H1 (cell line): ENCODE results near the gene GRAMD1C. TPM values are rescaled to one million over a fixed set of nuclear protein-coding genes. Genes with fewer than 3 reads are reported as not detected.

Source experiments
- CTCF ChIA-PET: fragments of 300-600 bp; sonication (Branson Sonifier 250); formaldehyde crosslinking; loops from one replicate; lab custom pipeline; 2021; ENCODE audit not compliant: partially characterized antibody; lab: Charles Lee
- POLR2A ChIA-PET: fragments of 300-600 bp; sonication (Branson Sonifier 250); formaldehyde crosslinking; loops from one replicate; lab custom pipeline; 2021; ENCODE audit warnings: inconsistent platforms; ENCODE audit not compliant: partially characterized antibody; lab: Charles Lee
- DNase-seq, 2 experiments: peaks; one replicate each; pipeline versions ENCODE4 v3.0.0 to v3.0.0-alpha.2; 2010 to 2022; ENCODE audit warnings: low spot score in 2 of 2, low read depth in 1 of 2, mixed read lengths in 1 of 2
- FAIRE-seq: peaks from 2 replicates; lab custom pipeline; 2011; peaks lifted over from hg19 to GRCh38; lab: Jason Lieb, UNC
- H2AFZ ChIP-seq: 2 replicates; pipeline ENCODE4 v1.8.1; 2012; ENCODE audit warnings: low read length, inconsistent platforms
- H2AK5ac ChIP-seq: 2 replicates; pipeline ENCODE4 v1.6.1; 2013; ENCODE audit warnings: low read depth, low read length
- H2BK120ac ChIP-seq: replicated peaks from 2 replicates; pipeline ENCODE3; 2013; ENCODE audit warnings: low read depth, low read length, inconsistent platforms
- H2BK12ac ChIP-seq: 2 replicates; pipeline ENCODE4 v1.6.1; 2013; ENCODE audit warnings: low read depth, low read length
- H2BK15ac ChIP-seq: 2 replicates; pipeline ENCODE4 v1.6.1; 2013; ENCODE audit warnings: low read length
- H2BK20ac ChIP-seq: 2 replicates; pipeline ENCODE4 v1.6.1; 2013; ENCODE audit warnings: low read length
- H2BK5ac ChIP-seq: 2 replicates; pipeline ENCODE4 v1.6.1; 2013; ENCODE audit warnings: low read depth, low read length
- H3K14ac ChIP-seq: 2 replicates; pipeline ENCODE4 v1.6.1; 2013; ENCODE audit warnings: inconsistent platforms; ENCODE audit not compliant: insufficient read length
- H3K18ac ChIP-seq: 2 replicates; pipeline ENCODE4 v1.6.1; 2013; ENCODE audit warnings: low read length; ENCODE audit errors: extremely low read depth
- H3K23ac ChIP-seq: 2 replicates; pipeline ENCODE4 v1.6.1; 2013; ENCODE audit warnings: inconsistent platforms; ENCODE audit not compliant: insufficient read length
- H3K23me2 ChIP-seq: 2 replicates; pipeline ENCODE4 v1.6.1; 2013; ENCODE audit warnings: low read depth, low read length
- H3K27ac ChIP-seq: 2 replicates; pipeline ENCODE4 v1.6.1; 2011; ENCODE audit warnings: low read depth, low read length, inconsistent platforms
- H3K27me3 ChIP-seq, 4 experiments: replicated peaks in 1 of 4; 1 replicate in 1 of 4; 2 replicates in 3 of 4; pipeline versions ENCODE4 v1.6.1 to v1.8.1; 2011 to 2013; ENCODE audit warnings: low read length in 3 of 4, mild to moderate bottlenecking in 3 of 4, inconsistent platforms in 2 of 4, mixed read lengths in 2 of 4, moderate library complexity in 1 of 4; ENCODE audit not compliant: control insufficient read depth in 3 of 4, insufficient read depth in 3 of 4; ENCODE audit errors: extremely low read depth in 1 of 4
- H3K36me3 ChIP-seq, 4 experiments: 2 replicates each; pipeline versions ENCODE4 v1.6.1 to v1.8.1; 2011 to 2013; ENCODE audit warnings: mild to moderate bottlenecking in 4 of 4, low read length in 3 of 4, moderate library complexity in 2 of 4, control low read depth in 1 of 4, inconsistent platforms in 1 of 4; ENCODE audit not compliant: insufficient read depth in 4 of 4, control insufficient read depth in 2 of 4
- H3K4ac ChIP-seq: replicated peaks from 2 replicates; pipeline ENCODE3; 2013; ENCODE audit warnings: low read length, low read depth, mixed read lengths, inconsistent platforms; ENCODE audit not compliant: insufficient read length
- H3K4me1 ChIP-seq, 4 experiments: replicated peaks in 1 of 4; 1 replicate in 1 of 4; 2 replicates in 3 of 4; pipeline versions ENCODE4 v1.6.1 to v1.8.1; 2011 to 2013; ENCODE audit warnings: low read length in 3 of 4, inconsistent platforms in 2 of 4, mixed read lengths in 1 of 4; ENCODE audit not compliant: insufficient read depth in 4 of 4, control insufficient read depth in 3 of 4
- H3K4me2 ChIP-seq, 2 experiments: 2 replicates each; pipeline versions ENCODE4 v1.6.1 to v1.8.1; 2011 to 2013; ENCODE audit warnings: low read depth in 2 of 2, low read length in 2 of 2, control low read depth in 1 of 2, inconsistent platforms in 1 of 2, mild to moderate bottlenecking in 1 of 2; ENCODE audit not compliant: insufficient read depth in 1 of 2
- H3K4me3 ChIP-seq, 4 experiments: fragments of 200-600, 300-600 bp in 1 of 4; sonication (generic), shearing (Covaris generic), sonication (Bioruptor Twin) in 1 of 4; 2 replicates each; pipeline versions ENCODE4 v1.5.1 to v1.8.1; 2011 to 2016; ENCODE audit warnings: low read length in 4 of 4, low read depth in 3 of 4, control low read depth in 2 of 4, inconsistent platforms in 2 of 4, mild to moderate bottlenecking in 2 of 4, mixed read lengths in 1 of 4, moderate library complexity in 1 of 4; ENCODE audit not compliant: insufficient read depth in 2 of 4; ENCODE audit errors: extremely low read depth in 1 of 4
- H3K56ac ChIP-seq: replicated peaks from 2 replicates; pipeline ENCODE3; 2013; ENCODE audit warnings: low read depth, mild to moderate bottlenecking, mixed read lengths, low read length, inconsistent platforms; ENCODE audit not compliant: insufficient read length
- H3K79me1 ChIP-seq: 2 replicates; pipeline ENCODE4 v1.6.1; 2013; ENCODE audit warnings: low read depth, low read length, control low read depth
- H3K79me2 ChIP-seq, 2 experiments: 2 replicates each; pipeline versions ENCODE4 v1.6.1 to v1.8.1; 2012 to 2013; ENCODE audit warnings: low read length in 2 of 2, mild to moderate bottlenecking in 2 of 2, inconsistent platforms in 1 of 2; ENCODE audit not compliant: insufficient read depth in 2 of 2, control insufficient read depth in 1 of 2
- H3K9ac ChIP-seq, 4 experiments: replicated peaks in 1 of 4; 1 replicate in 1 of 4; 2 replicates in 3 of 4; pipeline versions ENCODE4 v1.6.1 to v1.8.1; 2011 to 2013; ENCODE audit warnings: low read depth in 3 of 4, low read length in 3 of 4, control low read depth in 2 of 4, mild to moderate bottlenecking in 2 of 4, moderate library complexity in 2 of 4, inconsistent platforms in 1 of 4; ENCODE audit errors: extremely low read depth in 1 of 4
- H3K9me3 ChIP-seq, 2 experiments: 2 replicates each; pipeline versions ENCODE4 v1.6.1 to v1.8.1; 2012 to 2013; ENCODE audit warnings: mild to moderate bottlenecking in 2 of 2, moderate library complexity in 2 of 2, control low read depth in 1 of 2, inconsistent platforms in 1 of 2, low read depth in 1 of 2, low read length in 1 of 2, mixed read lengths in 1 of 2; ENCODE audit not compliant: insufficient read depth in 2 of 2
- H4K20me1 ChIP-seq, 2 experiments: replicated peaks in 1 of 2; 2 replicates each; pipeline versions ENCODE3 to v1.8.1; 2011 to 2013; ENCODE audit warnings: inconsistent platforms in 2 of 2, low read length in 2 of 2, mild to moderate bottlenecking in 1 of 2; ENCODE audit not compliant: insufficient read depth in 2 of 2, control insufficient read depth in 1 of 2
- H4K5ac ChIP-seq: 2 replicates; pipeline ENCODE4 v1.6.1; 2013; ENCODE audit warnings: low read length, low read depth, mixed read lengths, inconsistent platforms; ENCODE audit not compliant: insufficient read length
- H4K8ac ChIP-seq: 2 replicates; pipeline ENCODE4 v1.8.0; 2013; ENCODE audit warnings: mild to moderate bottlenecking, moderate library complexity, low read length, inconsistent platforms; ENCODE audit not compliant: insufficient read depth; ENCODE audit errors: extremely low read depth
- H4K91ac ChIP-seq: replicated peaks from 2 replicates; pipeline ENCODE3; 2013; ENCODE audit warnings: low read length, mixed read lengths, inconsistent platforms; ENCODE audit not compliant: insufficient read length
- BRCA1 ChIP-seq: IDR thresholded peaks from 2 replicates; pipeline ENCODE4 v1.6.1; 2012; ENCODE audit warnings: low read depth, low read length, improper control_type of control experiment
- CTBP2 ChIP-seq: IDR thresholded peaks from 2 replicates; pipeline ENCODE4 v1.7.0; 2011; ENCODE audit warnings: borderline replicate concordance, mild to moderate bottlenecking, moderate library complexity, mixed read lengths, low read length; ENCODE audit not compliant: insufficient read depth, insufficient read length
- EP300 ChIP-seq, 2 experiments: IDR thresholded peaks; 1 replicate in 1 of 2; 2 replicates in 1 of 2; pipeline ENCODE4 v1.6.1; 2011 to 2012; ENCODE audit warnings: low read depth in 2 of 2, low read length in 2 of 2, mild to moderate bottlenecking in 2 of 2, borderline replicate concordance in 1 of 2, inconsistent platforms in 1 of 2, moderate library complexity in 1 of 2
- KDM1A ChIP-seq: fragments of 200-600, 300-600 bp; sonication (generic); IDR thresholded peaks from 2 replicates; pipeline ENCODE4 v1.7.1; 2016; ENCODE audit warnings: mild to moderate bottlenecking, low read length, borderline replicate concordance
- RXRA ChIP-seq: IDR thresholded peaks from 2 replicates; pipeline ENCODE4 v1.6.1; 2011; ENCODE audit warnings: low read depth, mild to moderate bottlenecking, low read length, moderate library complexity; ENCODE audit not compliant: insufficient read depth
- SIRT6 ChIP-seq: IDR thresholded peaks from one replicate; pipeline ENCODE4 v1.7.1; 2012; ENCODE audit warnings: low read length, inconsistent platforms
- SUZ12 ChIP-seq: fragments of 200-600 bp; sonication (generic); IDR thresholded peaks from 2 replicates; pipeline ENCODE4 v1.6.1; 2012; ENCODE audit warnings: mild to moderate bottlenecking, inconsistent platforms, low read length, moderate library complexity, mixed read lengths
- TAF1 ChIP-seq: IDR thresholded peaks from 2 replicates; pipeline ENCODE4 v1.6.1; 2011; ENCODE audit warnings: mild to moderate bottlenecking, low read depth, low read length
- TEAD4 ChIP-seq: IDR thresholded peaks from 2 replicates; pipeline ENCODE4 v1.6.1; 2012; ENCODE audit warnings: low read depth, low read length, inconsistent platforms, mixed read lengths
- YY1 ChIP-seq: IDR thresholded peaks from 2 replicates; pipeline ENCODE4 v1.6.1; 2011; ENCODE audit warnings: low read depth, mild to moderate bottlenecking, low read length
- WGBS, 2 experiments: shearing (Covaris generic) in 1 of 2; methylation state at CpG; one replicate each; pipeline versions ENCODE4 v1.1.6 to v1.1.7; 2013 to 2015; ENCODE audit warnings: low lambda C conversion rate in 2 of 2, mixed read lengths in 2 of 2, inconsistent platforms in 1 of 2, low coverage in 1 of 2, missing lambda C conversion rate in 1 of 2; ENCODE audit not compliant: insufficient replicate concordance in 2 of 2, insufficient coverage in 1 of 2, insufficient read length in 1 of 2; ENCODE audit errors: extremely low coverage in 1 of 2, missing lambda C conversion rate in 1 of 2; 5-methylcytosine and 5-hydroxymethylcytosine counted together
- polyA plus RNA-seq, 7 experiments: library from polyadenylated mRNA; depleted of rRNA in 3 of 7; stranded (reverse) in 5 of 7; unstranded in 2 of 7; fragments of >200 nt in 5 of 7; fragments of 200-250 nt in 2 of 7; gene quantifications; 1 replicate in 5 of 7; 2 replicates in 1 of 7; 4 replicates in 1 of 7; pipeline versions ENCODE4 v1.2.1 to v1.2.3, GENCODE V29; 2011 to 2013; ENCODE audit warnings: missing spikeins in 2 of 7, mixed read lengths in 2 of 7
- total RNA-seq: library from RNA; stranded (reverse); fragmentation: NEBNext Ultra II Directional; extraction: Animal tissue kit (Norgen Biotek cat#: 25700); gene quantifications from 2 replicates; pipeline ENCODE4 v1.2.1, GENCODE V29; 2021
- TF ChIP-seq, protein P1 (sequence below): IDR thresholded peaks from 2 replicates; pipeline ENCODE4 v1.6.1; 2012; ENCODE audit warnings: inconsistent platforms
- TF ChIP-seq, protein P2 (sequence below): IDR thresholded peaks from 2 replicates; pipeline ENCODE4 v1.6.1; 2011; ENCODE audit warnings: low read depth, mild to moderate bottlenecking, low read length; ENCODE audit not compliant: insufficient read depth

The GRAMD1C gene
- total and polyA plus RNA-seq, 2 of the 8 experiments (the other 6 are each of a cell fraction or from before 2014, with no cell fraction given) = 0.62 to 2.1 TPM

DNA sequence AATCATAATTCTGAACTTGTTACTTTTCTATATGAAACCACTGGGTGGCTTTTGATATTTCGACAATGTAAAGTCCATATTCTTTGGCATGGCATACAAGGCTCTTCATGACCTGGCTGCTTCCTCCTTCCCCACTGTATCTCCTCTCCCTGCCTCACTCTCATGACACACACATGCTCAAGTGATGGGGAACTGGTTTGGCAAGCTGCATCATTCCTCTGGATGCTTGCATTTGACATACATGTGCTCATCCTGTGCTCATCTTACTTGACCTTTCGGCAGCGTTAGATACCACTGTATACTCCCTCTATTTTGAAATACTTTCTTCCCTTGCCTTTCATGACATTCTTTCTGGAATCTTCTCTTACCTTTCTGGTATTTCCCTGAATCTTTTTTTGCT, 57.4 kb downstream of the GRAMD1C start:
- peaks cover 0 to 3% (median 0%) of the 10 kb centered on the region in 4 experiments; a peak in 1 of 7 replicates for H3K4me1 ChIP-seq
- H3K36me3 ChIP-seq = no peaks in the 10 kb centered on the region
- no peaks in the 10 kb centered on the region for H4K20me1 ChIP-seq
- H3K79me2 ChIP-seq = no peaks in the 10 kb centered on the region
- DNase-seq (no peak), FAIRE-seq (peak; percentile 32)
- WGBS, 2 experiments = 89% methylated on average over 3 of the region's 3 CpGs; no CpG with 5 or more reads in 1 of the 2 experiments
- H2BK5ac ChIP-seq = no peak overlapping the region
- H2AK5ac ChIP-seq = no peak overlapping the region
- POLR2A ChIA-PET = no interaction called here
- no peaks in the 10 kb centered on the region for H3K79me1 ChIP-seq
- H3K9ac ChIP-seq = peak overlapping the region in 1 of 4 experiments; percentile 25; a peak in 1 of 7 replicates
- no peaks in the 10 kb centered on the region for H3K9me3 ChIP-seq
- CTCF ChIA-PET = interaction anchor here (0.9 to 2.0 kb wide), 3 partner anchors 17 to 160 kb away, joined by 3 to 10 read pairs (median 5); no protein-coding TSS in a partner anchor
- H3K18ac ChIP-seq = no peak overlapping the region
- H2BK12ac ChIP-seq = no peak overlapping the region
- H3K4me2 ChIP-seq = no peak overlapping the region
- H3K56ac ChIP-seq = no peak overlapping the region
- no peak overlapping the region for H3K23ac ChIP-seq
- no peak overlapping the region for H3K4ac ChIP-seq
- H4K91ac ChIP-seq = no peak overlapping the region
- no peaks in the 10 kb centered on the region for H3K27me3 ChIP-seq
- H3K14ac ChIP-seq = no peak overlapping the region
- H4K8ac ChIP-seq = no peak overlapping the region
- TF ChIP-seq, protein P1, sequence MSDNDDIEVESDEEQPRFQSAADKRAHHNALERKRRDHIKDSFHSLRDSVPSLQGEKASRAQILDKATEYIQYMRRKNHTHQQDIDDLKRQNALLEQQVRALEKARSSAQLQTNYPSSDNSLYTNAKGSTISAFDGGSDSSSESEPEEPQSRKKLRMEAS = no peak
- no peak for TF ChIP-seq SIRT6
- no peak for TF ChIP-seq CTBP2
- no peak for TF ChIP-seq YY1
- no peak for TF ChIP-seq TAF1
- TF ChIP-seq RXRA = no peak
- TF ChIP-seq SUZ12 = no peak
- TF ChIP-seq, protein P2, sequence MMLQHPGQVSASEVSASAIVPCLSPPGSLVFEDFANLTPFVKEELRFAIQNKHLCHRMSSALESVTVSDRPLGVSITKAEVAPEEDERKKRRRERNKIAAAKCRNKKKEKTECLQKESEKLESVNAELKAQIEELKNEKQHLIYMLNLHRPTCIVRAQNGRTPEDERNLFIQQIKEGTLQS = no peak
- no peak for TF ChIP-seq BRCA1
- no peak for TF ChIP-seq EP300 (IDR thresholded peaks at IDR 0.05; ENCODE audit: borderline replicate concordance in 1 of 2, low read depth in 2 of 2, low read length in 2 of 2)
- TF ChIP-seq KDM1A = no peak
- TF ChIP-seq TEAD4 = no peak
- H3K4me3 ChIP-seq = no peak overlapping the region
- H3K23me2 ChIP-seq = no peaks in the 10 kb centered on the region
- H2BK20ac ChIP-seq = no peak overlapping the region
- H3K27ac ChIP-seq = no peak overlapping the region
- H2BK15ac ChIP-seq = no peak overlapping the region
- no peak overlapping the region for H2AFZ ChIP-seq
- no peak overlapping the region for H2BK120ac ChIP-seq
- H4K5ac ChIP-seq = no peak overlapping the region
